Testis (tissue), 3 donors: ENCODE measurements around the gene MACF1. TPM values are rescaled to one million over a fixed set of nuclear protein-coding genes. Genes with fewer than 3 reads are reported as not detected.

Experiments used
- DNase-seq: peaks from one replicate; pipeline ENCODE4 v3.0.0-alpha.2; 2019
- H3K27ac ChIP-seq, 2 donors: fragments of 200-600 bp; sonication (generic); one replicate each; pipeline ENCODE4 v1.5.1; 2019
- H3K27me3 ChIP-seq: fragments of 200-600 bp; sonication (generic); one replicate; pipeline ENCODE4 v1.5.1; 2019
- H3K36me3 ChIP-seq: fragments of 200-600 bp; sonication (generic); one replicate; pipeline ENCODE4 v1.5.1; 2017; ENCODE audit warnings: low read depth; ENCODE audit errors: missing control alignments
- H3K4me1 ChIP-seq: fragments of 200-600 bp; sonication (generic); one replicate; pipeline ENCODE4 v1.5.1; 2019
- H3K4me3 ChIP-seq, 2 donors: fragments of 200-600 bp; sonication (generic); one replicate each; pipeline ENCODE4 v1.5.1; 2017 to 2019
- H3K9me3 ChIP-seq: fragments of 200-600 bp; sonication (generic); one replicate; pipeline ENCODE4 v1.5.1; 2017
- POLR2A ChIP-seq: fragments of 450-650 bp; IDR thresholded peaks from one replicate; pipeline ENCODE4 v1.6.1; 2017; ENCODE audit warnings: antibody characterized with exemption, mild to moderate bottlenecking, moderate library complexity
- WGBS, 2 donors: methylation state at CpG; one replicate each; pipeline ENCODE4 v1.1.5; 2018; 5-methylcytosine and 5-hydroxymethylcytosine counted together
- intact Hi-C: fragments of 100-400 bp; cut with DNase I; formaldehyde crosslinking; loops from one replicate; pipeline ENCODE4 v1.15.1; 2023; ENCODE audit warnings: low total_unique reads
- polyA plus RNA-seq: library from polyadenylated mRNA; stranded (reverse); fragments of 350-450 nt; fragmentation: Illumina TruSeq; extraction: RNeasy Lipid Tissue Mini Kit (QIAGEN cat#74804); gene quantifications from one replicate; pipeline ENCODE4 v1.2.3, GENCODE V29; 2014; ENCODE audit warnings: low read depth, low replicate concordance; ENCODE audit not compliant: insufficient read depth
- total RNA-seq, 2 donors: library from RNA; depleted of rRNA; stranded (reverse); fragments of >200 nt; gene quantifications; one replicate each; pipeline ENCODE4 v1.2.3, GENCODE V29; 2016
- TF ChIP-seq, protein P1 (sequence below), 3 experiments: fragments of 450-650 bp in 2 of 3; fragments of 200-600 bp in 1 of 3; sonication (generic) in 1 of 3; IDR thresholded peaks; one replicate each; pipeline ENCODE4 v1.5.1; 2016 to 2019; ENCODE audit warnings: antibody characterized with exemption in 3 of 3, mild to moderate bottlenecking in 2 of 3, moderate library complexity in 1 of 3

Gene MACF1
- total and polyA plus RNA-seq, 3 donors from 2014 or later = 136 to 494 (median 422) TPM

- TF ChIP-seq, protein P1, sequence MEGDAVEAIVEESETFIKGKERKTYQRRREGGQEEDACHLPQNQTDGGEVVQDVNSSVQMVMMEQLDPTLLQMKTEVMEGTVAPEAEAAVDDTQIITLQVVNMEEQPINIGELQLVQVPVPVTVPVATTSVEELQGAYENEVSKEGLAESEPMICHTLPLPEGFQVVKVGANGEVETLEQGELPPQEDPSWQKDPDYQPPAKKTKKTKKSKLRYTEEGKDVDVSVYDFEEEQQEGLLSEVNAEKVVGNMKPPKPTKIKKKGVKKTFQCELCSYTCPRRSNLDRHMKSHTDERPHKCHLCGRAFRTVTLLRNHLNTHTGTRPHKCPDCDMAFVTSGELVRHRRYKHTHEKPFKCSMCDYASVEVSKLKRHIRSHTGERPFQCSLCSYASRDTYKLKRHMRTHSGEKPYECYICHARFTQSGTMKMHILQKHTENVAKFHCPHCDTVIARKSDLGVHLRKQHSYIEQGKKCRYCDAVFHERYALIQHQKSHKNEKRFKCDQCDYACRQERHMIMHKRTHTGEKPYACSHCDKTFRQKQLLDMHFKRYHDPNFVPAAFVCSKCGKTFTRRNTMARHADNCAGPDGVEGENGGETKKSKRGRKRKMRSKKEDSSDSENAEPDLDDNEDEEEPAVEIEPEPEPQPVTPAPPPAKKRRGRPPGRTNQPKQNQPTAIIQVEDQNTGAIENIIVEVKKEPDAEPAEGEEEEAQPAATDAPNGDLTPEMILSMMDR (IDR thresholded peaks at IDR 0.05) = no peak
- TF ChIP-seq POLR2A = no peak
- WGBS, 2 donors = 88 to 93% methylated on average over 1 of the region's 1 CpG
- no peaks in the 10 kb centered on the region for H3K36me3 ChIP-seq
- H3K9me3 ChIP-seq = no peaks in the 10 kb centered on the region
- H3K27ac ChIP-seq = no peak overlapping the region
- no peaks in the 10 kb centered on the region for H3K27me3 ChIP-seq
- intact Hi-C loops = loop anchor here (10.0 kb wide), 1 partner anchor 49 kb away; no protein-coding TSS in a partner anchor
- DNase-seq = no peak
- no peak overlapping the region for H3K4me3 ChIP-seq
- no peaks in the 10 kb centered on the region for H3K4me1 ChIP-seq
Measured at GRCh38 chr1:39533442-39533841, 328.9 kb downstream of the MACF1 start.

Other genes starting within 250 kb of the MACF1 start
- gene AKIRIN1, start 213.4 kb upstream of the MACF1 start, total RNA-seq = 100 to 1,000 TPM; 134 to 169 TPM
- gene AKIRIN1, start 213.4 kb upstream of the MACF1 start, polyA plus RNA-seq = 138 TPM
- gene NDUFS5, start 178.3 kb upstream of the MACF1 start, total RNA-seq = 100 to 1,000 TPM; 211 to 354 TPM
- gene NDUFS5, start 178.3 kb upstream of the MACF1 start, polyA plus RNA-seq = 298 TPM